Adrenal gland (tissue), 5 donors: ENCODE data around the gene ZDHHC14.

Experiments
- POLR2A ChIP-seq, 2 donors: fragments of 450-650 bp; IDR thresholded peaks; one replicate each; pipeline ENCODE4 v1.6.1; 2017; ENCODE audit warnings: antibody characterized with exemption in 2 of 2, mild to moderate bottlenecking in 2 of 2, moderate library complexity in 1 of 2
- TF ChIP-seq, protein P1 (sequence below), 6 experiments: fragments of 450-650 bp in 4 of 6; fragments of 200-600 bp in 2 of 6; sonication (generic) in 1 of 6; IDR thresholded peaks; 1 replicate in 5 of 6; 2 replicates in 1 of 6; pipeline versions ENCODE4 v1.5.1 to v1.8.0; 2016 to 2021; ENCODE audit warnings: antibody characterized with exemption in 6 of 6, mild to moderate bottlenecking in 2 of 6, moderate library complexity in 1 of 6
- donor health status: DM: no; HTN: no; CAD: no.

DNA sequence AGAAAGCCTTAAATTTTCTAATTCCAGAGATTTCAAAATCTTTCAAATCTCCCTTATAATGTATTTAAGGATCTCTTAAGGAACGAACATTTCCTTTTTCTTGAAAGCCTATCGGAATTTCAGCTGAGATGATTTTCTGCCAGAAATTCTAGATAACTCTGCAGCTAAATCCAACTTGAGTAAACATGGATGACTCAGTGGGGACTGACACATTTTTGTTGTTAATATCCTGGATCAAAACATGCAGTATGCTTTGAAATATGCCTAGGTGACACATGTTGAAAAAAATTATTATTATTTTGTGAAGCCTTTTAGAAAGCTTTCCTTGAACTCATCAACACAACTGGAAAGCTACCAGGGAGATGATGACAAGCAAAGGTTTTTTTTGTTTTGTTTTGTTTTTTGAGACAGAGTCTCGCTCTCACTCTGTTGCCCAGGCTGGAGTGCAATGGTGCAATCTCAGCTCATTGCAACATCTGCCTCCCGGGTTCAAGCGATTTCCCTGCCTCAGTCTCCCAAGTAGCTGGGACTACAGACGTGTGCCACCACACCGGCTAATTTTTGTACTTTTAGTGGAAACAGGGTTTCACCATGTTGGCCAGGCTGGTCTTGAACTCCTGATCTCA lies 302.0 kb downstream of the ZDHHC14 start:
- no peak for TF ChIP-seq POLR2A (IDR thresholded peaks at IDR 0.05)
- TF ChIP-seq, protein P1, sequence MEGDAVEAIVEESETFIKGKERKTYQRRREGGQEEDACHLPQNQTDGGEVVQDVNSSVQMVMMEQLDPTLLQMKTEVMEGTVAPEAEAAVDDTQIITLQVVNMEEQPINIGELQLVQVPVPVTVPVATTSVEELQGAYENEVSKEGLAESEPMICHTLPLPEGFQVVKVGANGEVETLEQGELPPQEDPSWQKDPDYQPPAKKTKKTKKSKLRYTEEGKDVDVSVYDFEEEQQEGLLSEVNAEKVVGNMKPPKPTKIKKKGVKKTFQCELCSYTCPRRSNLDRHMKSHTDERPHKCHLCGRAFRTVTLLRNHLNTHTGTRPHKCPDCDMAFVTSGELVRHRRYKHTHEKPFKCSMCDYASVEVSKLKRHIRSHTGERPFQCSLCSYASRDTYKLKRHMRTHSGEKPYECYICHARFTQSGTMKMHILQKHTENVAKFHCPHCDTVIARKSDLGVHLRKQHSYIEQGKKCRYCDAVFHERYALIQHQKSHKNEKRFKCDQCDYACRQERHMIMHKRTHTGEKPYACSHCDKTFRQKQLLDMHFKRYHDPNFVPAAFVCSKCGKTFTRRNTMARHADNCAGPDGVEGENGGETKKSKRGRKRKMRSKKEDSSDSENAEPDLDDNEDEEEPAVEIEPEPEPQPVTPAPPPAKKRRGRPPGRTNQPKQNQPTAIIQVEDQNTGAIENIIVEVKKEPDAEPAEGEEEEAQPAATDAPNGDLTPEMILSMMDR (IDR thresholded peaks at IDR 0.05) = no peak
